ENCODE data around the gene TAS2R3.

DNA sequence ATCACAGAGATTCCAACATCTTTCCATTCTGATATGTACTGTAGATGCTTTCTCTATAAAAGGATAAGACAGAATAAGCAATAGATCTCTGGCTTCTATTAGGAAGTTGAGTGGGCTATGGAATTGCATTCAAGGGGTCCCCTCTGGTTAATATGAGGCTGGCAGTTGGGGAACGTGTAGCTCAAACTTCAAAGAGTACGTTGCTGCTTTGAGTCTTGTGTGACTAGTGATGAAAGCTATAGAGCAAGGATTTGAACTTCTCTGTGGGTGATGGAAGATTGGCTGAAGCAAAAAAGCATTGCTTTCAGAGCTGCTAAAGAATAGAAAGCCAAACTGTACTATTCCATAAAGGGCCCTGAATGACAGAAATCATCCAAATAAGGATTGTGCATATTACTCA lies 49.3 kb upstream of the TAS2R3 start:
- TF ChIP-seq, protein P1, sequence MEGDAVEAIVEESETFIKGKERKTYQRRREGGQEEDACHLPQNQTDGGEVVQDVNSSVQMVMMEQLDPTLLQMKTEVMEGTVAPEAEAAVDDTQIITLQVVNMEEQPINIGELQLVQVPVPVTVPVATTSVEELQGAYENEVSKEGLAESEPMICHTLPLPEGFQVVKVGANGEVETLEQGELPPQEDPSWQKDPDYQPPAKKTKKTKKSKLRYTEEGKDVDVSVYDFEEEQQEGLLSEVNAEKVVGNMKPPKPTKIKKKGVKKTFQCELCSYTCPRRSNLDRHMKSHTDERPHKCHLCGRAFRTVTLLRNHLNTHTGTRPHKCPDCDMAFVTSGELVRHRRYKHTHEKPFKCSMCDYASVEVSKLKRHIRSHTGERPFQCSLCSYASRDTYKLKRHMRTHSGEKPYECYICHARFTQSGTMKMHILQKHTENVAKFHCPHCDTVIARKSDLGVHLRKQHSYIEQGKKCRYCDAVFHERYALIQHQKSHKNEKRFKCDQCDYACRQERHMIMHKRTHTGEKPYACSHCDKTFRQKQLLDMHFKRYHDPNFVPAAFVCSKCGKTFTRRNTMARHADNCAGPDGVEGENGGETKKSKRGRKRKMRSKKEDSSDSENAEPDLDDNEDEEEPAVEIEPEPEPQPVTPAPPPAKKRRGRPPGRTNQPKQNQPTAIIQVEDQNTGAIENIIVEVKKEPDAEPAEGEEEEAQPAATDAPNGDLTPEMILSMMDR (IDR thresholded peaks at IDR 0.05 in 8 of 11, conservative IDR thresholded peaks at IDR 0.05 in 3 of 11): no peak
- TF ChIP-seq POLR2AphosphoS5 (IDR thresholded peaks at IDR 0.05): no peak

Measured in spleen (tissue), 7 donors.